Globus pallidus (tissue), 1 donor: ENCODE data around the gene TTPAL.

ENCODE experiments used
- DNase-seq: peaks from one replicate; pipeline ENCODE4 v3.0.0-alpha.2; 2015; ENCODE audit warnings: low spot score

The TTPAL gene

GRCh38 chr20:44540834-44541233, 65.2 kb downstream of the TTPAL start:
- no peak for DNase-seq

- DNase-seq = no peak
Observed at GRCh38 chr20:44541992-44542391, 66.3 kb downstream of the TTPAL start.

GRCh38 chr20:44542890-44543289, 67.2 kb downstream of the TTPAL start:
- no peak for DNase-seq

- DNase-seq = no peak
Observed at GRCh38 chr20:44543358-44543757, 67.7 kb downstream of the TTPAL start.
